Body of pancreas (tissue), 4 donors: ENCODE data around the gene SERAC1. TPM values are rescaled to one million over a fixed set of nuclear protein-coding genes. Genes with fewer than 3 reads are reported as not detected.

Experiments used
- ATAC-seq: fragments of 150-250 bp; one replicate; pipeline ENCODE4 v1.9.1; 2016
- DNase-seq, 4 donors: peaks; one replicate each; pipeline ENCODE4 v3.0.0-alpha.2; 2019
- H3K27ac ChIP-seq, 4 donors: fragments of 200-600 bp; sonication (generic); 1 replicate in 3 of 4; 2 replicates in 1 of 4; pipeline versions ENCODE4 v1.5.1 to v1.6.1; 2016 to 2019; ENCODE audit warnings: mild to moderate bottlenecking in 1 of 4, mixed read lengths in 1 of 4, moderate library complexity in 1 of 4
- H3K27me3 ChIP-seq, 2 donors: fragments of 200-600 bp; sonication (generic); one replicate each; pipeline ENCODE4 v1.6.0; 2016; ENCODE audit warnings: mild to moderate bottlenecking in 1 of 2
- H3K36me3 ChIP-seq, 2 donors: fragments of 200-600 bp; sonication (generic); replicated peaks in 1 of 2; 2 replicates each; pipeline ENCODE4 v1.5.1; 2016; ENCODE audit warnings: low read depth in 2 of 2; ENCODE audit not compliant: insufficient read depth in 1 of 2
- H3K4me1 ChIP-seq: fragments of 200-600 bp; sonication (generic); one replicate; pipeline ENCODE4 v1.6.0; 2016
- H3K4me3 ChIP-seq, 2 donors: fragments of 200-600 bp; sonication (generic); 1 replicate in 1 of 2; 2 replicates in 1 of 2; pipeline ENCODE4 v1.5.1; 2016 to 2019
- H3K9me3 ChIP-seq, 3 donors: fragments of 200-600 bp; sonication (generic); 1 replicate in 2 of 3; 2 replicates in 1 of 3; pipeline ENCODE4 v1.5.1; 2016
- POLR2A ChIP-seq, 3 donors: fragments of 450-650 bp; IDR thresholded peaks; one replicate each; pipeline ENCODE4 v1.6.1; 2016; ENCODE audit warnings: antibody characterized with exemption in 3 of 3, mild to moderate bottlenecking in 2 of 3
- WGBS, 2 donors: methylation state at CpG; one replicate each; pipeline ENCODE4 v1.1.5; 2017; 5-methylcytosine and 5-hydroxymethylcytosine counted together
- intact Hi-C: fragments of 100-400 bp; cut with DNase I; formaldehyde crosslinking; loops from one replicate; pipeline ENCODE4 v1.15.1; 2023
- total RNA-seq, 2 donors: library from RNA; depleted of rRNA; stranded (reverse); fragments of >200 nt; gene quantifications; one replicate each; pipeline ENCODE4 v1.1.0, GENCODE V29; 2016
- TF ChIP-seq, protein P1 (sequence below), 7 experiments: fragments of 450-650 bp in 4 of 7; fragments of 200-600 bp in 3 of 7; sonication (generic) in 3 of 7; IDR thresholded peaks; one replicate each; pipeline ENCODE4 v1.5.1; 2016 to 2019; ENCODE audit warnings: antibody characterized with exemption in 7 of 7

The SERAC1 gene
- total RNA-seq, 2 donors from 2014 or later, result 10.5 to 14.8 TPM

- Histone ChIP-seq H3K4me1 (no peaks in the 10 kb centered on the region), H3K36me3 (peaks cover 0 to 7% of the 10 kb centered on the region in 2 donors), H3K4me3 (no peak overlapping the region), H3K27me3 (no peaks in the 10 kb centered on the region), H3K27ac (no peak overlapping the region), H3K9me3 (no peaks in the 10 kb centered on the region)
- DNase-seq (no peak), ATAC-seq (no peak)
- 97 to 98% methylated on average over 11 to 15 of the region's 15 CpGs for WGBS, 2 donors
- TF ChIP-seq, protein P1, sequence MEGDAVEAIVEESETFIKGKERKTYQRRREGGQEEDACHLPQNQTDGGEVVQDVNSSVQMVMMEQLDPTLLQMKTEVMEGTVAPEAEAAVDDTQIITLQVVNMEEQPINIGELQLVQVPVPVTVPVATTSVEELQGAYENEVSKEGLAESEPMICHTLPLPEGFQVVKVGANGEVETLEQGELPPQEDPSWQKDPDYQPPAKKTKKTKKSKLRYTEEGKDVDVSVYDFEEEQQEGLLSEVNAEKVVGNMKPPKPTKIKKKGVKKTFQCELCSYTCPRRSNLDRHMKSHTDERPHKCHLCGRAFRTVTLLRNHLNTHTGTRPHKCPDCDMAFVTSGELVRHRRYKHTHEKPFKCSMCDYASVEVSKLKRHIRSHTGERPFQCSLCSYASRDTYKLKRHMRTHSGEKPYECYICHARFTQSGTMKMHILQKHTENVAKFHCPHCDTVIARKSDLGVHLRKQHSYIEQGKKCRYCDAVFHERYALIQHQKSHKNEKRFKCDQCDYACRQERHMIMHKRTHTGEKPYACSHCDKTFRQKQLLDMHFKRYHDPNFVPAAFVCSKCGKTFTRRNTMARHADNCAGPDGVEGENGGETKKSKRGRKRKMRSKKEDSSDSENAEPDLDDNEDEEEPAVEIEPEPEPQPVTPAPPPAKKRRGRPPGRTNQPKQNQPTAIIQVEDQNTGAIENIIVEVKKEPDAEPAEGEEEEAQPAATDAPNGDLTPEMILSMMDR (IDR thresholded peaks at IDR 0.05), result no peak
- no peak for TF ChIP-seq POLR2A (IDR thresholded peaks at IDR 0.05)
- intact Hi-C loops, result no loop called here
Measured at GRCh38 chr6:158095671-158096070, 72.4 kb downstream of the SERAC1 start.

DNA sequence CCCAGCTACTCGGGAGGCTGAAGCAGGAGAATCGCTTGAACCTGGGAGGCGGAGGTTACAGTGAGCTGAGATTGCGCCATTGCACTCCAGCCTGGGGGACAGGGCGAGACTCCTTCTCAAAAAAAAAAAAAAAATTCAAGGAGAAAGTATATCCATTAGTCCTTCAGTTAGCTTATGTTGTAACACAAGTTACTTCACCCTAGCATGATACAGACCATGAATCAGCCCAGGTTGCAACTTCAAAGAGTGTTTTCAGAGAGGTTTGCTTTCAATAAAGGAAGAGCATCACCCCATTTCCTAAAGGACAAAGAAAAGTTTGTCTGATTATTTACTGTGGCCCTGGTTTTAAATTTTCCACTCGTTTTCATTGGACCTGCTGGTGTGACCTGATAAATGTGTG, 73.0 kb downstream of the SERAC1 start:
- intact Hi-C loops, result no loop called here
- ATAC-seq, result no peak
- WGBS, 2 donors, result 82 to 89% methylated on average over 6 of the region's 6 CpGs
- H3K27ac ChIP-seq, result no peak overlapping the region
- TF ChIP-seq, protein P1 (IDR thresholded peaks at IDR 0.05), result no peak
- H3K4me3 ChIP-seq, result no peak overlapping the region
- H3K27me3 ChIP-seq, result no peaks in the 10 kb centered on the region
- H3K9me3 ChIP-seq, result no peaks in the 10 kb centered on the region
- DNase-seq, result no peak
- peaks cover 0 to 7% of the 10 kb centered on the region in 2 donors for H3K36me3 ChIP-seq
- no peaks in the 10 kb centered on the region for H3K4me1 ChIP-seq

GRCh38 chr6:158092806-158093205, 75.3 kb downstream of the SERAC1 start:
- Histone ChIP-seq H3K4me1 (no peaks in the 10 kb centered on the region), H3K4me3 (no peak overlapping the region), H3K27me3 (no peaks in the 10 kb centered on the region), H3K9me3 (no peaks in the 10 kb centered on the region), H3K27ac (no peak overlapping the region), H3K36me3 (peaks cover 0 to 11% of the 10 kb centered on the region in 2 donors)
- ATAC-seq, result no peak
- intact Hi-C loops, result no loop called here
- DNase-seq, result no peak
- no peak for TF ChIP-seq POLR2A (IDR thresholded peaks at IDR 0.05)
- TF ChIP-seq, protein P1 (IDR thresholded peaks at IDR 0.05), result no peak
- 90 to 100% methylated on average over 8 to 9 of the region's 9 CpGs for WGBS, 2 donors

- peaks cover 0 to 14% of the 10 kb centered on the region in 2 donors for H3K36me3 ChIP-seq
- ATAC-seq, result no peak
- TF ChIP-seq, protein P1 (IDR thresholded peaks at IDR 0.05), result no peak
- TF ChIP-seq POLR2A (IDR thresholded peaks at IDR 0.05), result no peak
- intact Hi-C loops, result no loop called here
- 88 to 92% methylated on average over 14 of the region's 14 CpGs for WGBS, 2 donors
- no peaks in the 10 kb centered on the region for H3K27me3 ChIP-seq
- H3K27ac ChIP-seq, result peak overlapping the region in 1 of 4 donors; percentile 34
- no peak for DNase-seq
- no peak overlapping the region for H3K4me3 ChIP-seq
- H3K9me3 ChIP-seq, result no peaks in the 10 kb centered on the region
- H3K4me1 ChIP-seq, result no peaks in the 10 kb centered on the region
Measured at GRCh38 chr6:158087224-158087867, 80.7 kb downstream of the SERAC1 start.
